Type B pancreatic cell (in vitro differentiated cells): Measurements from ENCODE around the gene TBCK. TPM values are rescaled to one million over a fixed set of nuclear protein-coding genes. Genes with fewer than 3 reads are reported as not detected.

ENCODE experiments used
- DNase-seq: peaks from one replicate; pipeline ENCODE4 v3.0.0; 2021; ENCODE audit warnings: mixed read lengths; ENCODE audit not compliant: unreplicated experiment; ENCODE audit errors: extremely low spot score
- H3K27ac Mint-ChIP-seq: 2 replicates; pipeline ENCODE4 v1.8.0; 2021; ENCODE audit warnings: mild to moderate bottlenecking, mixed read lengths
- H3K27me3 Mint-ChIP-seq: 2 replicates; pipeline ENCODE4 v1.8.0; 2021; ENCODE audit warnings: mixed read lengths
- H3K36me3 Mint-ChIP-seq: 2 replicates; pipeline ENCODE4 v1.8.0; 2021; ENCODE audit warnings: mixed read lengths
- H3K4me1 Mint-ChIP-seq: one replicate; pipeline ENCODE4 v1.8.0; 2021; ENCODE audit warnings: mixed read lengths; ENCODE audit not compliant: unreplicated experiment
- H3K4me3 Mint-ChIP-seq: 2 replicates; pipeline ENCODE4 v1.8.0; 2021; ENCODE audit warnings: mild to moderate bottlenecking, mixed read lengths
- H3K9me3 Mint-ChIP-seq: 2 replicates; pipeline ENCODE4 v1.8.0; 2021; ENCODE audit warnings: mixed read lengths
- CTCF ChIP-seq: fragments of 200-600 bp; sonication (generic); conservative IDR thresholded peaks from 2 replicates; pipeline ENCODE4 v1.5.0; 2021; ENCODE audit warnings: antibody characterized with exemption, mild to moderate bottlenecking
- total RNA-seq: library from RNA; stranded (reverse); gene quantifications from 2 replicates; pipeline ENCODE4 v1.2.1, GENCODE V29; 2021; ENCODE audit warnings: low replicate concordance

The TBCK gene
- total RNA-seq, 1 donor from 2014 or later: 59.8 TPM

GRCh38 chr4:106287353-106287969 lies 28.5 kb downstream of the TBCK start:
- H3K9me3 Mint-ChIP-seq: no peaks in the 10 kb centered on the region
- H3K27me3 Mint-ChIP-seq: no peaks in the 10 kb centered on the region
- peaks cover 21% of the 10 kb centered on the region for H3K36me3 Mint-ChIP-seq
- no peak for DNase-seq
- H3K4me1 Mint-ChIP-seq: no peaks in the 10 kb centered on the region
- H3K27ac Mint-ChIP-seq: no peak overlapping the region
- TF ChIP-seq CTCF: no peak
- no peak overlapping the region for H3K4me3 Mint-ChIP-seq

DNA sequence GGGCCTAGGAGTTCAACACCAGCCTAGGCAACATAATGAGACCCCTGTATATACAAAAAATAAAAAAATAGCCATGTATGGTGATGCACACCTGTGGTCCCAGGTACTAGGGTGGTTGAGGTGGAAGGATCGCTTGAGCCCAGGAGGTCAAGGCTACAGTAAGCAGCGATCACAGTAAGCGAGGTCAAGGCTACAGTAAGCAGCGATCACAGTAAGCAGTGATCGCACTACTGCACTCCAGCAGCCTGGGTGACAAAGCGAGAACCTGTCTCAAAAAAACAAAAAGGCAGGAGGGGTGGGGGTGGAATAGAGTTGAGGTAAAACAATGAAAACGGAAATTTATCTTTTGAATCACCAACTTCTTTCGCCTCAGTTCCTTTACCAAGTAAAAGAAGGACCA lies 29.4 kb downstream of the TBCK start:
- no peaks in the 10 kb centered on the region for H3K27me3 Mint-ChIP-seq
- no peak overlapping the region for H3K4me3 Mint-ChIP-seq
- peaks cover 25% of the 10 kb centered on the region for H3K36me3 Mint-ChIP-seq
- DNase-seq: no peak
- no peaks in the 10 kb centered on the region for H3K4me1 Mint-ChIP-seq
- peaks cover 6% of the 10 kb centered on the region for H3K9me3 Mint-ChIP-seq
- no peak overlapping the region for H3K27ac Mint-ChIP-seq
- no peak for TF ChIP-seq CTCF

GRCh38 chr4:106284227-106284626 lies 31.8 kb downstream of the TBCK start:
- no peak overlapping the region for H3K4me3 Mint-ChIP-seq
- peaks cover 22% of the 10 kb centered on the region for H3K36me3 Mint-ChIP-seq
- H3K27ac Mint-ChIP-seq: no peak overlapping the region
- no peak for TF ChIP-seq CTCF
- H3K9me3 Mint-ChIP-seq: peaks cover 9% of the 10 kb centered on the region
- no peaks in the 10 kb centered on the region for H3K27me3 Mint-ChIP-seq
- no peak for DNase-seq
- no peaks in the 10 kb centered on the region for H3K4me1 Mint-ChIP-seq

DNA sequence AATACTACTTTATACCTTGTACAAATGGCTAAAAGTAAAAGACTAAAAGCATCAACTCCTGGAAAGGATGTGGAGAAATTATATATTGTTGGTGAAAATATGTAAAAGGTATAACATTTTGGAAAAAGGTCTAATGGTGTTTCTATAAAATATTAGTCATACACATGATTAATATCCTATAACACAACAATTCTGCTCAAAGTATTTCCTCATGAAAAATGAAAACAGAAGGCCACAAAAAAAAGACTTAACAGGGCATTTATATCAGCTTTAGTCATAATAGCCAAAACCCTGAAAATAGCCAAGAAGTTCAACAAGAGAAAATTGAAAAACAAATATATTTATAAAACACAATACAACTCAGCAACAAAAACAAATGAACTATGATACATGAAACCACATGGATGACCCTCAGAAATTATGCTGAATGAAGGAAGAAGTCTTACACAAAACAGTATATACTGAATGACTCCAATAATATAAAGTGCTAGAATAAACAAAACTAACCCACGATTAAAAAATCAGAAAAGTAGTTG lies 38.8 kb downstream of the TBCK start:
- H3K9me3 Mint-ChIP-seq: peaks cover 9% of the 10 kb centered on the region
- no peaks in the 10 kb centered on the region for H3K27me3 Mint-ChIP-seq
- no peak overlapping the region for H3K27ac Mint-ChIP-seq
- no peak overlapping the region for H3K4me3 Mint-ChIP-seq
- no peak for TF ChIP-seq CTCF
- DNase-seq: no peak
- no peaks in the 10 kb centered on the region for H3K4me1 Mint-ChIP-seq
- peaks cover 13% of the 10 kb centered on the region for H3K36me3 Mint-ChIP-seq

DNA sequence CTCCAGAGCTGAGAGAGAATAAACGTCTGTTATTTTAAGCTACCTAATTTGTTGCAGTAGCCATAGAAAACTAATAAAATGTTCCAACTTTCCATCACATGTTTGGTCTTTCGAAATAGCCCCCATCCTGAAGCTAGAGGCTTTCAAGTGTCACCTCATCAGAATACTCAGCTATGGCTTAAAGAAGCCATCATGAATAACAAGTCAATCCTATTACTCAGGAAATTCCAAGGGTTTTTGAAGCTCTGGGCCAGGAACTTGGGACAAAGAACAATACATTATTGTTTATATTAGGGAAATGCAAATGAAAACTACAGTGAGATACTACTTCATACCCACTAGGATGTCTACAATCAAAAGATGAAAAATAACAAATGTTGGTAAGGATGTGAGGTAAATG lies 42.2 kb downstream of the TBCK start:
- Mint-ChIP-seq H3K9me3 (no peaks in the 10 kb centered on the region), H3K36me3 (peaks cover 5% of the 10 kb centered on the region)
- DNase-seq: no peak

More for the DNA sequence above, 42.2 kb downstream of the TBCK start:
- Mint-ChIP-seq H3K27ac (no peak overlapping the region), H3K4me3 (no peak overlapping the region), H3K27me3 (no peaks in the 10 kb centered on the region), H3K4me1 (peaks cover 10% of the 10 kb centered on the region)
- TF ChIP-seq CTCF: no peak
